ENCODE results near the gene EDEM1. TPM values are rescaled to one million over a fixed set of nuclear protein-coding genes. Genes with fewer than 3 reads are reported as not detected.

The EDEM1 gene
- total RNA-seq, 1 experiment from 2014 or later, result 17.5 TPM

Other genes starting within 250 kb of the EDEM1 start
- 28.0 and 38.3 TPM in 2 replicates for gene BHLHE40, start 208.3 kb upstream of the EDEM1 start, total RNA-seq (2014; rRNA removed; shearing (Covaris generic))
- gene ARL8B, start 65.4 kb upstream of the EDEM1 start, total RNA-seq (2014; rRNA removed; shearing (Covaris generic)), result 46.9 and 49.3 TPM in 2 replicates